Liver (tissue), 9 donors: ENCODE results near the gene MRTFB. TPM values are rescaled to one million over a fixed set of nuclear protein-coding genes. Genes with fewer than 3 reads are reported as not detected.
A peak's percentile ranks its signal among the peaks of the same experiment; 100 is the strongest.

Experiments
- DNase-seq: peaks from one replicate; pipeline ENCODE4 v3.0.0-alpha.2; 2017; ENCODE audit warnings: low spot score
- H3K27ac ChIP-seq, 2 donors: one replicate each; pipeline ENCODE4 v1.7.0; 2013; ENCODE audit warnings: inconsistent platforms in 2 of 2, low read length in 2 of 2, control low read depth in 1 of 2, low read depth in 1 of 2, mild to moderate bottlenecking in 1 of 2
- H3K27me3 ChIP-seq, 4 donors: one replicate each; pipeline versions ENCODE4 v1.6.1 to v1.7.0; 2013; ENCODE audit warnings: low read length in 3 of 4, inconsistent platforms in 1 of 4, mild to moderate bottlenecking in 1 of 4, moderate library complexity in 1 of 4; ENCODE audit not compliant: control insufficient read depth in 4 of 4, insufficient read depth in 4 of 4
- H3K36me3 ChIP-seq, 4 donors: one replicate each; pipeline versions ENCODE4 v1.6.1 to v1.7.0; 2013; ENCODE audit warnings: low read length in 3 of 4, mild to moderate bottlenecking in 3 of 4, low read depth in 1 of 4, moderate library complexity in 1 of 4; ENCODE audit not compliant: control insufficient read depth in 4 of 4, insufficient read depth in 3 of 4
- H3K4me1 ChIP-seq, 4 donors: one replicate each; pipeline versions ENCODE4 v1.6.1 to v1.7.0; 2013; ENCODE audit warnings: low read length in 3 of 4, mild to moderate bottlenecking in 3 of 4, moderate library complexity in 1 of 4; ENCODE audit not compliant: control insufficient read depth in 4 of 4, insufficient read depth in 4 of 4
- H3K4me3 ChIP-seq, 3 donors: one replicate each; pipeline versions ENCODE4 v1.6.1 to v1.7.0; 2013; ENCODE audit warnings: low read length in 3 of 3, control low read depth in 1 of 3, low read depth in 1 of 3, mild to moderate bottlenecking in 1 of 3
- H3K9ac ChIP-seq, 2 donors: one replicate each; pipeline ENCODE4 v1.7.0; 2013; ENCODE audit warnings: low read length in 2 of 2, mild to moderate bottlenecking in 2 of 2, moderate library complexity in 2 of 2, control low read depth in 1 of 2, low read depth in 1 of 2
- H3K9me3 ChIP-seq, 4 donors: one replicate each; pipeline versions ENCODE4 v1.6.1 to v1.7.0; 2013; ENCODE audit warnings: low read length in 3 of 4; ENCODE audit not compliant: control insufficient read depth in 4 of 4
- HNF4G ChIP-seq: IDR thresholded peaks from 2 replicates; pipeline ENCODE4 v1.6.1; 2016; ENCODE audit warnings: antibody characterized with exemption
- JUND ChIP-seq, 2 donors: IDR thresholded peaks; 2 replicates each; pipeline ENCODE4 v1.6.1; 2016; ENCODE audit warnings: antibody characterized with exemption in 2 of 2
- NR2F2 ChIP-seq: IDR thresholded peaks from 2 replicates; pipeline ENCODE4 v1.6.1; 2016; ENCODE audit warnings: antibody characterized with exemption
- RAD21 ChIP-seq, 2 donors: IDR thresholded peaks; 2 replicates each; pipeline ENCODE4 v1.6.1; 2016; ENCODE audit warnings: antibody characterized with exemption in 2 of 2, mild to moderate bottlenecking in 2 of 2
- RXRA ChIP-seq, 2 donors: IDR thresholded peaks; 2 replicates each; pipeline ENCODE4 v1.6.1; 2017 to 2018; ENCODE audit warnings: antibody characterized with exemption in 2 of 2, mild to moderate bottlenecking in 1 of 2
- SP1 ChIP-seq: IDR thresholded peaks from 2 replicates; pipeline ENCODE4 v1.6.1; 2018; ENCODE audit warnings: antibody characterized with exemption, mild to moderate bottlenecking
- YY1 ChIP-seq: IDR thresholded peaks from 2 replicates; pipeline ENCODE4 v1.6.1; 2016; ENCODE audit warnings: antibody characterized with exemption, mild to moderate bottlenecking
- WGBS: extraction: QIAGEN DNeasy Blood & Tissue Kit; methylation state at CpG from one replicate; pipeline ENCODE4 v1.1.7; 2013; 5-methylcytosine and 5-hydroxymethylcytosine counted together
- polyA plus RNA-seq, 2 donors: library from polyadenylated mRNA; stranded (reverse) in 1 of 2; unstranded in 1 of 2; fragments of 200-250 nt in 1 of 2; fragments of >200 nt in 1 of 2; fragmentation: Nextera tagmentation in 1 of 2; extraction: Ambion mirVana in 1 of 2; gene quantifications; one replicate each; pipeline versions ENCODE4 v1.2.1 to v1.2.3, GENCODE V29; 2013 to 2015
- total RNA-seq, 2 donors: library from RNA; depleted of rRNA; stranded (reverse); fragments of >200 nt; gene quantifications; one replicate each; pipeline ENCODE4 v1.2.3, GENCODE V29; 2014
- TF ChIP-seq, protein P1 (sequence below): IDR thresholded peaks from 2 replicates; pipeline ENCODE4 v1.6.1; 2016; ENCODE audit warnings: antibody characterized with exemption
- TF ChIP-seq, protein P2 (sequence below): IDR thresholded peaks from 2 replicates; pipeline ENCODE4 v1.6.1; 2016; ENCODE audit warnings: antibody characterized with exemption
- TF ChIP-seq, protein P3 (sequence below): IDR thresholded peaks from 2 replicates; pipeline ENCODE4 v1.6.1; 2016; ENCODE audit warnings: antibody characterized with exemption
- TF ChIP-seq, protein P4 (sequence below): IDR thresholded peaks from 2 replicates; pipeline ENCODE4 v1.6.1; 2016; ENCODE audit warnings: antibody characterized with exemption, mild to moderate bottlenecking
- donor health status: healthy.
- donor health status: healthy.
- donor health status: healthy.
- donor health status: healthy.
- donor health status: healthy.

Gene MRTFB
- total and polyA plus RNA-seq, 4 donors = 4.1 to 14.2 (median 5.8) TPM

DNA sequence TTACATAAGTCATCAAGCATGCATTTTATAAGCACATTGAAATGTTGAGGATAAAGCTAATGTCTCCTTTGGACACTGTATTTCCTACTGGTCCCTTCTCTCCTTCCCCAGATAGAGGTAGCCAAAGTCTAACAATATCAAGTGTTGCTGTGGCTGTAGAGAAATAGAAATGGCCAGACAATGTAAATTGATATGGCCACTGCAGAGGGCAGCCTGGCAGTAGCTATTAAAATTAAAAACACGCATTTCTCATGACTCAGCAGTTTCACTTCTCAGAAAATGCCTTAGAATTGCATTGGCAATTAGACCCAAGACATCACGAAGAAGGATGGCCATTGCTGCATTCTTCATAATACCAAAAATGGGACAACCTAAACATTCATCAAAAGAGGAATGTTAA lies 46.8 kb upstream of the MRTFB start:
- no peak overlapping the region for H3K4me3 ChIP-seq
- no peak overlapping the region for H3K9ac ChIP-seq
- no peak overlapping the region for H3K27ac ChIP-seq
- H3K36me3 ChIP-seq = no peaks in the 10 kb centered on the region
- TF ChIP-seq, protein P1, sequence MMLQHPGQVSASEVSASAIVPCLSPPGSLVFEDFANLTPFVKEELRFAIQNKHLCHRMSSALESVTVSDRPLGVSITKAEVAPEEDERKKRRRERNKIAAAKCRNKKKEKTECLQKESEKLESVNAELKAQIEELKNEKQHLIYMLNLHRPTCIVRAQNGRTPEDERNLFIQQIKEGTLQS = no peak
- peak; percentile 41 to 44 for TF ChIP-seq RAD21 (IDR thresholded peaks at IDR 0.05)
- WGBS = 40% methylated on average over 2 of the region's 2 CpGs
- no peaks in the 10 kb centered on the region for H3K9me3 ChIP-seq
- no peak for DNase-seq
- H3K4me1 ChIP-seq = no peaks in the 10 kb centered on the region
- H3K27me3 ChIP-seq = no peaks in the 10 kb centered on the region

DNA sequence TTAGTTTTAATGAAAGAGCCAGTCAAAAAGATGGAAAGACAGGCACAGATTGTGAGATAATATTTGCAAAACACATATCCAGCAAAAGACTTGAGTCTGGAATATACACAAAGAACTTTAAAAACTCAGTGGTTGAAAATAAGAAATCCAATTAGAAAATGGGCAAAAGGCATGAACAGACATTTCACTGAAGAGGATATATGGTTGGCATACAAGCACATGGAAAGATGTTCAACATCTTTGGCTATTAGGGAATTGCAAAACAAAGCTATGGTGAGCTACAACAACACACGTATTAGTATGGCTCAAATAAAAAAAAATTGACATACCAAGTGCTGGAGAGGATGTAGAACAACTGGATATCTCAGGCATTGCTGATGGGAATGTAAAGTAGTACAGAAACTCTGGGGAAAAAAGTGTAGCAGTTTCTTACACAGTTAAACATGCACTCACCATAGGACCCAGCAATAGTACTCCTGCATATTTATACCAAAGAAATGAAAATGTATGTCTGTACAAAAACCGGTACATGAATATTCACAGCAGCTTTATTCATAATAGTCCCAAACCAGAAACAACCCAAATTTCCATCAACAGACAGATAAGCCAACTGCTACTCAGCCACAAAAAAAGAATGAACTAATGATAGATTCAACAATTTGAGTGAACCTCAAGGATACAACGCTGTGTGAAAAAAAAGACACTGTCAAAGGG lies 44.4 kb upstream of the MRTFB start:
- Histone ChIP-seq H3K36me3 (no peaks in the 10 kb centered on the region), H3K4me1 (no peaks in the 10 kb centered on the region), H3K9ac (no peak overlapping the region), H3K27ac (no peak overlapping the region), H3K9me3 (no peaks in the 10 kb centered on the region), H3K4me3 (no peak overlapping the region), H3K27me3 (no peaks in the 10 kb centered on the region)
- TF ChIP-seq, protein P1 = no peak
- TF ChIP-seq YY1 (no peak), RXRA (IDR thresholded peaks at IDR 0.05) (no peak), NR2F2 (no peak), SP1 (no peak), HNF4G (no peak), JUND (IDR thresholded peaks at IDR 0.05) (no peak)
- TF ChIP-seq, protein P2, sequence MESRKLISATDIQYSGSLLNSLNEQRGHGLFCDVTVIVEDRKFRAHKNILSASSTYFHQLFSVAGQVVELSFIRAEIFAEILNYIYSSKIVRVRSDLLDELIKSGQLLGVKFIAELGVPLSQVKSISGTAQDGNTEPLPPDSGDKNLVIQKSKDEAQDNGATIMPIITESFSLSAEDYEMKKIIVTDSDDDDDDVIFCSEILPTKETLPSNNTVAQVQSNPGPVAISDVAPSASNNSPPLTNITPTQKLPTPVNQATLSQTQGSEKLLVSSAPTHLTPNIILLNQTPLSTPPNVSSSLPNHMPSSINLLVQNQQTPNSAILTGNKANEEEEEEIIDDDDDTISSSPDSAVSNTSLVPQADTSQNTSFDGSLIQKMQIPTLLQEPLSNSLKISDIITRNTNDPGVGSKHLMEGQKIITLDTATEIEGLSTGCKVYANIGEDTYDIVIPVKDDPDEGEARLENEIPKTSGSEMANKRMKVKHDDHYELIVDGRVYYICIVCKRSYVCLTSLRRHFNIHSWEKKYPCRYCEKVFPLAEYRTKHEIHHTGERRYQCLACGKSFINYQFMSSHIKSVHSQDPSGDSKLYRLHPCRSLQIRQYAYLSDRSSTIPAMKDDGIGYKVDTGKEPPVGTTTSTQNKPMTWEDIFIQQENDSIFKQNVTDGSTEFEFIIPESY = no peak
- TF ChIP-seq, protein P3, sequence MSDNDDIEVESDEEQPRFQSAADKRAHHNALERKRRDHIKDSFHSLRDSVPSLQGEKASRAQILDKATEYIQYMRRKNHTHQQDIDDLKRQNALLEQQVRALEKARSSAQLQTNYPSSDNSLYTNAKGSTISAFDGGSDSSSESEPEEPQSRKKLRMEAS = no peak
- TF ChIP-seq, protein P4, sequence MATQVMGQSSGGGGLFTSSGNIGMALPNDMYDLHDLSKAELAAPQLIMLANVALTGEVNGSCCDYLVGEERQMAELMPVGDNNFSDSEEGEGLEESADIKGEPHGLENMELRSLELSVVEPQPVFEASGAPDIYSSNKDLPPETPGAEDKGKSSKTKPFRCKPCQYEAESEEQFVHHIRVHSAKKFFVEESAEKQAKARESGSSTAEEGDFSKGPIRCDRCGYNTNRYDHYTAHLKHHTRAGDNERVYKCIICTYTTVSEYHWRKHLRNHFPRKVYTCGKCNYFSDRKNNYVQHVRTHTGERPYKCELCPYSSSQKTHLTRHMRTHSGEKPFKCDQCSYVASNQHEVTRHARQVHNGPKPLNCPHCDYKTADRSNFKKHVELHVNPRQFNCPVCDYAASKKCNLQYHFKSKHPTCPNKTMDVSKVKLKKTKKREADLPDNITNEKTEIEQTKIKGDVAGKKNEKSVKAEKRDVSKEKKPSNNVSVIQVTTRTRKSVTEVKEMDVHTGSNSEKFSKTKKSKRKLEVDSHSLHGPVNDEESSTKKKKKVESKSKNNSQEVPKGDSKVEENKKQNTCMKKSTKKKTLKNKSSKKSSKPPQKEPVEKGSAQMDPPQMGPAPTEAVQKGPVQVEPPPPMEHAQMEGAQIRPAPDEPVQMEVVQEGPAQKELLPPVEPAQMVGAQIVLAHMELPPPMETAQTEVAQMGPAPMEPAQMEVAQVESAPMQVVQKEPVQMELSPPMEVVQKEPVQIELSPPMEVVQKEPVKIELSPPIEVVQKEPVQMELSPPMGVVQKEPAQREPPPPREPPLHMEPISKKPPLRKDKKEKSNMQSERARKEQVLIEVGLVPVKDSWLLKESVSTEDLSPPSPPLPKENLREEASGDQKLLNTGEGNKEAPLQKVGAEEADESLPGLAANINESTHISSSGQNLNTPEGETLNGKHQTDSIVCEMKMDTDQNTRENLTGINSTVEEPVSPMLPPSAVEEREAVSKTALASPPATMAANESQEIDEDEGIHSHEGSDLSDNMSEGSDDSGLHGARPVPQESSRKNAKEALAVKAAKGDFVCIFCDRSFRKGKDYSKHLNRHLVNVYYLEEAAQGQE = no peak
- 92% methylated on average over 3 of the region's 3 CpGs for WGBS
- no peak for DNase-seq

DNA sequence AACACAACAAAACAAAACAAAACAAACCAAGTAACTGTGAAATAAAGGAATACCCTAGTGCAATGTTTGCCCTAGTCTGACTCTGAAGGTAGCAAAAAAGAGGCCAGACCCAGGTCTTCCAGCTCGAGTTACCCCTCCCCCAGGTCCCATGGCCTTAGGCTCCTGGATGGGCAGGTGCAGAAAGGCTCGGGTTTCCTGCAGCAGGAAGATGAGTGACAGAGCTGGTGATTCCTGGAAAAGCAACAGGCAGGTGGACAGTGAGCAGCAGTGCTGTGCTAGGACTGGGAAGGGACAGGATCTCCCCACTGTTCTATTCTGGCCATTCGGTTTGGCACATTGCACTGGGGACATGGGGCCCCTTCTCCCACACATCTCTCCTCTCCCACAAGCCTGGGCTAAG lies 42.9 kb upstream of the MRTFB start:
- Histone ChIP-seq H3K27ac (no peak overlapping the region), H3K4me3 (no peak overlapping the region), H3K4me1 (no peaks in the 10 kb centered on the region), H3K36me3 (no peaks in the 10 kb centered on the region), H3K9ac (no peak overlapping the region), H3K27me3 (no peaks in the 10 kb centered on the region), H3K9me3 (no peaks in the 10 kb centered on the region)
- no peak for DNase-seq
- TF ChIP-seq JUND (IDR thresholded peaks at IDR 0.05) = no peak
- TF ChIP-seq RAD21 (IDR thresholded peaks at IDR 0.05) = no peak
- TF ChIP-seq NR2F2 = no peak
- 53% methylated on average over 3 of the region's 3 CpGs for WGBS
